Activated CD8-positive, alpha-beta T cell treated with anti-CD3 and anti-CD28 coated beads for 36 hours (primary cell): ENCODE measurements around the gene S1PR3. TPM values are rescaled to one million over a fixed set of nuclear protein-coding genes. Genes with fewer than 3 reads are reported as not detected.

Experiments used
- ATAC-seq: fragments of 200-7000 bp; cut with Tn5 transposase; one replicate; pipeline ENCODE4 v1.10.0; 2021; ENCODE audit warnings: mild to moderate bottlenecking, moderate library complexity
- CTCF ChIA-PET: fragments of 350-600 bp; sonication (Branson Sonifier 250); formaldehyde crosslinking; loops from one replicate; lab custom pipeline; 2021; ENCODE audit warnings: antibody characterized with exemption; lab: Charles Lee
- POLR2A ChIA-PET: fragments of 350-600 bp; sonication (Branson Sonifier 250); formaldehyde crosslinking; loops from one replicate; lab custom pipeline; 2021; ENCODE audit warnings: antibody characterized with exemption; lab: Charles Lee
- DNase-seq: peaks from one replicate; pipeline ENCODE4 v3.0.0-alpha.2; 2020
- H3K27ac Mint-ChIP-seq: one replicate; pipeline ENCODE4 v1.8.0; 2021; ENCODE audit warnings: mild to moderate bottlenecking, mixed read lengths
- H3K27me3 Mint-ChIP-seq: one replicate; pipeline ENCODE4 v1.8.0; 2021; ENCODE audit warnings: mixed read lengths
- H3K36me3 Mint-ChIP-seq: one replicate; pipeline ENCODE4 v1.8.0; 2021; ENCODE audit warnings: low read depth, mixed read lengths
- H3K4me1 Mint-ChIP-seq: one replicate; pipeline ENCODE4 v1.8.0; 2021; ENCODE audit warnings: low read depth, mixed read lengths
- H3K4me3 Mint-ChIP-seq: one replicate; pipeline ENCODE4 v1.8.0; 2021; ENCODE audit warnings: mild to moderate bottlenecking, moderate library complexity, mixed read lengths
- H3K9me3 Mint-ChIP-seq: one replicate; pipeline ENCODE4 v1.8.0; 2021; ENCODE audit warnings: mixed read lengths
- CTCF ChIP-seq: fragments of 200-600 bp; IDR thresholded peaks from one replicate; pipeline ENCODE4 v1.8.0; 2022; ENCODE audit warnings: antibody characterized with exemption, mild to moderate bottlenecking
- intact Hi-C: fragments of 100-400 bp; cut with micrococcal nuclease; formaldehyde crosslinking; loops from one replicate; pipeline ENCODE4 v1.10.0; 2022
- total RNA-seq, 2 experiments: library from RNA; stranded (reverse); gene quantifications; one replicate each; pipeline ENCODE4 v1.2.3, GENCODE V29; 2021

The S1PR3 gene
- total RNA-seq, 2 experiments from 2014 or later, result 0.36 to 0.58 TPM

- Mint-ChIP-seq H3K27me3 (peaks cover 5% of the 10 kb centered on the region), H3K4me1 (no peaks in the 10 kb centered on the region), H3K9me3 (peaks cover 3% of the 10 kb centered on the region), H3K36me3 (no peaks in the 10 kb centered on the region), H3K4me3 (no peak overlapping the region), H3K27ac (no peak overlapping the region)
- intact Hi-C loops, result no loop called here
- DNase-seq, result no peak
- TF ChIP-seq CTCF, result no peak
- CTCF ChIA-PET, result no interaction called here
- no peak for ATAC-seq
- POLR2A ChIA-PET, result no interaction called here
Observed at GRCh38 chr9:89025553-89025952, 34.3 kb downstream of the S1PR3 start.

GRCh38 chr9:89026876-89027275 lies 35.6 kb downstream of the S1PR3 start:
- ATAC-seq, result no peak
- Mint-ChIP-seq H3K9me3 (peaks cover 9% of the 10 kb centered on the region), H3K4me1 (no peaks in the 10 kb centered on the region), H3K27ac (no peak overlapping the region), H3K27me3 (peaks cover 8% of the 10 kb centered on the region), H3K36me3 (no peaks in the 10 kb centered on the region), H3K4me3 (no peak overlapping the region)
- POLR2A ChIA-PET, result no interaction called here
- TF ChIP-seq CTCF, result no peak
- intact Hi-C loops, result no loop called here
- no peak for DNase-seq
- CTCF ChIA-PET, result no interaction called here

- H3K27ac Mint-ChIP-seq, result no peak overlapping the region
- H3K9me3 Mint-ChIP-seq, result peaks cover 9% of the 10 kb centered on the region
- intact Hi-C loops, result no loop called here
- ChIA-PET POLR2A (no interaction called here), CTCF (no interaction called here)
- no peak for DNase-seq
- no peaks in the 10 kb centered on the region for H3K36me3 Mint-ChIP-seq
- TF ChIP-seq CTCF, result no peak
- peaks cover 22% of the 10 kb centered on the region for H3K27me3 Mint-ChIP-seq
- H3K4me3 Mint-ChIP-seq, result no peak overlapping the region
- no peaks in the 10 kb centered on the region for H3K4me1 Mint-ChIP-seq
- no peak for ATAC-seq
Observed at GRCh38 chr9:89029788-89030187, 38.5 kb downstream of the S1PR3 start.

- Mint-ChIP-seq H3K9me3 (peaks cover 9% of the 10 kb centered on the region), H3K27me3 (peaks cover 34% of the 10 kb centered on the region), H3K27ac (no peak overlapping the region), H3K4me3 (no peak overlapping the region), H3K36me3 (no peaks in the 10 kb centered on the region), H3K4me1 (no peaks in the 10 kb centered on the region)
- ATAC-seq (no peak), DNase-seq (no peak)
- intact Hi-C loops, result no loop called here
- ChIA-PET CTCF (no interaction called here), POLR2A (no interaction called here)
- TF ChIP-seq CTCF, result no peak
Observed at GRCh38 chr9:89032173-89032572, 40.9 kb downstream of the S1PR3 start.

- Mint-ChIP-seq H3K4me1 (no peaks in the 10 kb centered on the region), H3K27ac (no peak overlapping the region), H3K4me3 (no peak overlapping the region), H3K36me3 (no peaks in the 10 kb centered on the region), H3K27me3 (peaks cover 31% of the 10 kb centered on the region), H3K9me3 (peaks cover 9% of the 10 kb centered on the region)
- no peak for ATAC-seq
- no peak for TF ChIP-seq CTCF
- ChIA-PET POLR2A (no interaction called here), CTCF (no interaction called here)
- no peak for DNase-seq
- intact Hi-C loops, result no loop called here
Observed at GRCh38 chr9:89032661-89033060, 41.4 kb downstream of the S1PR3 start.
